Measurements from ENCODE around the gene SNORC.

Gene SNORC

DNA sequence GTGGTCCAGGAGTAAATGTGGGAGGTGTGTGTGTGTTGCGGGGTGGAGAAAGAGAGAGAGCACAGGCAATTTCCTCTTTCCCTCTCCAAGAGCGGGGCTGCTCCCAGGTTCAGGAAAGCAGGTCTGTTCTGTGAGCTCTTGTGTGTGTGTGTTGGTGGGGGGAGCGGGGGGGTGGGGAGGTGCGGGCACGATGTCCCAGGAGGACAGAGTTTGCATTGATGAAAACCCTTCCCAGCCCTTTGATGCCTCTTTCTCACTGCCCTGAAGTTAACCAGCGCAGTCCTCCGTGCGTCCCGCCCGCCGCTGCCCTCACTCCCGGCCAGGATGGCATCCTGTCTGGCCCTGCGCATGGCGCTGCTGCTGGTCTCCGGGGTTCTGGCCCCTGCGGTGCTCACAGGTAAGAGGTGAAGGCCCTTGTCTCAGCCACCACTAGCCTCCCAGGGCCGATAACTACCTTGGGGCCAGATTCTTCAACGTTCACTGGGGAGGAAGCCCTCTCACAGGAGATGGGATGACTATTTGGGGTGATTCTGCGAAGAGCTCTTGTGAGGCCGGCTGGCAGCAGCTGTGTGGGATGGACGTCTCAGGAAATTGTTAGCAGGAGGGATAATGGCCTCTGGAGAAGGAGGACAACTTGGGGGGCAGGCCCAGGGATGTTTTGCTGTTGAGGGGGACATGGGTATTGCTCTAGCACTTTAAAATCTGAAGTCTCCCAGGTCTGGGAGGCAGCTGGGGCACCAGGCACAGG, at the start of gene SNORC:
Gene SNORC, plus strand, starts transcription at position 247 of the 748 bp plus-strand sequence. Its CDS starts 78 bp downstream, at position 325.
- in situ Hi-C loops (cut with MboI; ENCODE audit: low sequenced_read_pairs) = loop anchor here (25.0 kb wide), 1 partner anchor 392 kb away; the partner anchor contains the start of gene ATG16L1

DNA sequence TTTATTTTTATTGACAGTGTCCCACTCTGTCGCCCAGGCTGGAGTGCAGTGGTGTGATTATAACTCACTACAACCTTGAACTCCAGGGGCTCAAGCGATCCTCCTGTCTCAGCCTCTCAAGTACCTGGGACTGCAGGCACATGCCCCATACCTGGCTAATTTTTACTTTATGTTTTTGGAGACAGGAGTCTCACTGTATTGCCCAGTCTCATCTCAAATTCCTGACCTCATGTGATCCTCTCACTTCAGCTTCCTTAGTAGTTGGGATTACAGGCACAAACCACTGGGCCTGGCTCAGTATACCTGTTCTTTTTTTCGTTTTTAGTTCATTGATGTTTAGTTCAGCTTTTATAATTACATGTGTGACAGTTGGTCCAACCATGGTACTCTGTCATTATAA, 40.1 kb upstream of the SNORC start:
- in situ Hi-C loops (cut with MboI; ENCODE audit: low sequenced_read_pairs) = no loop called here

DNA sequence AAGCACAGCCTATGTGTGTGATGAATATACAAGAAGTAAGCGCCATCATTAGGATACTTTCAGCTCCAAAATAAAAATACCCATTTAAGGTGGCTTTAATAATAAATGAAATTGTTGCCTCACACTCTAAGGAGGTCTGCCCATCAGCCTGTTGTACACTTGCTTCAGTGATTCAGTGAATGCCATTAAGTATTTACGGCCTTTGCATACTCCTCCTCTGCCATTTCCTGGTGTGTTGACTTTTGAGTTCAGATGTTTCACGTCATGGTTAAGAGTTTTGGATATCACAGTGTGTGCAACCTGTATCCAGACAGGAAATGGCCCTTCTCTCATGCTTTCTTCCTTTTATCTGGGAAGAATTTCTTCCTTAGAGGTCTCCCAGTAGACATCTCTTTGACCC, 38.6 kb upstream of the SNORC start:
- in situ Hi-C loops (cut with MboI; ENCODE audit: low sequenced_read_pairs) = no loop called here

DNA sequence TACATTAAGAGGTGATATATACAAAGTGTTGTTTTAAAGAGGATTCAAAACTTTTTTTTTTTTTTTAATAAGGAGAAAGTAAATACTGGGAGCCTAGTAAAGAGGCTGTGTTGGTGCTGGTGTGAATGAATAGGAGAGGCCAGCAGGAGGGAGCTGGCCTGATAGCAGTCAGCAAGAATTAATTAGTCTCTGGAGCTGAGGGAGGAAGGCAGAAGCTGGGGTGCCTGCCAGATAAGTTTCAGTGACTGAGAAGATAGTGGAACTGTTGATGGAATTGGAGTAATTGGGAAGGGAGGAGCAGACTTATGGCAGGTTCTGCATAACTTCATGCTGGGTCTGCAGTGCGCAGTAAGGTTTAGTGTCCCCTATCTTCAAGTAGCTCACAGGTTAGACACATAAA, 36.2 kb upstream of the SNORC start:
- in situ Hi-C loops (cut with MboI; ENCODE audit: low sequenced_read_pairs) = no loop called here

DNA sequence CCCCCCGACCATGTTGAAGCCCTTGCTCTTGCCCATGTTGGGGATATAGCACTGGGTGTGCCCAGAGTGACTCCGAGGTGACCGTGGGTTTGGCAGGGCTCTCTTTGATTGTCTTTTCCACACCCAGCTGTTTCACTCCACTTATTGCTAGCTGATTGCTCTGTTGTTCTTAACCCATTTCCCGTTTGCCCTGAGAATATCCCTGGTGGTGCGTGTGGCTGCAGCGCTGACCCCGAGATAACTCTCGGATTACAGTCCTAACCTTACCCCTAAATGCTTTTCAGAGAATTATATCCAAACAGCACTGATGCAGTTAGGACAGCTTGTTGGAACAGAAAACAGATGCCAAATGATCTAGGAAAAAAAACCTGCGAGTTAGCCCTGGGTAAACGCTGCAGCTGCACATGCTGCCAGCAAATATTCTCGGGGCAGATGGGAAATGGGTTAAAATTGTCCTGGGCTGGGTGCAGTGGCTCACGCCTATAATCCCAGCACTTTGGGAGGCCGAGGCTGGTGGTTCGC, 34.3 kb upstream of the SNORC start:
- in situ Hi-C loops (cut with MboI; ENCODE audit: low sequenced_read_pairs) = no loop called here

DNA sequence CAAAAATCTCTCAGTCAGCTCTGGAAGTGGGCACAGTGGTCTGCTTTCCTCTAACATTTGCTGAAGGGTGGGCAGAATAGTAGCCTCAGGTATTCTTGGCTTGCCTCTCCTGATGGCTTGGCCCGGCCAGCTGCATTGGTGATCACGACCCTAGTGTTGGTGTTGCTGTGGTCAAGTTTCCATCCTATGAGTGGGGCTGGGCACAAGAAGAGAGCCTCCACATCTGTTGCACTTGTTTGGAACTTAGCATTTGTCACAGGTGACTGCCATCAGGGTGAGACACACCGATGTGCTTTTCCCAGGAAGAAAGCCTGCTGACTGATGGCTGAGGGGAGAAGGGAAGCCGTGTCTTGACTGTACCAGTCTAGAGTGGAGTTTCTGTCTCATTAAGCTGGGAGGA, 33.1 kb upstream of the SNORC start:
- in situ Hi-C loops (cut with MboI; ENCODE audit: low sequenced_read_pairs) = no loop called here

DNA sequence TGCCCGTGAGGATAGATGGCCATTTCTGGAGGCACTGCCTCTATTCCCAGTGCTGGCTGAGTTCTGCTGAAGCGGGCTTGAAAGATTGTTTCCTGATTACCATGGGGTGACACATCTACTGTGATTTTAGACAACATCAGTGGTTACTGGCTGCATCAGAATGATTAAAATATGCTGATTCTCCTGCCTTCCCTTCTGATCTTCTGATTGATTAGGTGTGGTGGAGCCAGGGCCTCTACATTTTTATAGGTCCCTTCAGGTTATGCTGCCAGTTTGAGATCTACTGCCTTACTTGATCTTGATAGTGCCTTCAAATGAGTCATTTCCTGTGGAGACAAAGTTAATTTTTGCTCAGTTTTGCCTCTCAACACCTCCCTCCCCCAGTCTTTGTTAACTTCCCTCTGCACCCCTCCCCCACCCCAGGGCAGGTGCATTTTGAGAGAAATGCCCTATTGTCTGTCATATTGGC, 31.6 kb upstream of the SNORC start:
- in situ Hi-C loops (cut with MboI; ENCODE audit: low sequenced_read_pairs) = no loop called here

DNA sequence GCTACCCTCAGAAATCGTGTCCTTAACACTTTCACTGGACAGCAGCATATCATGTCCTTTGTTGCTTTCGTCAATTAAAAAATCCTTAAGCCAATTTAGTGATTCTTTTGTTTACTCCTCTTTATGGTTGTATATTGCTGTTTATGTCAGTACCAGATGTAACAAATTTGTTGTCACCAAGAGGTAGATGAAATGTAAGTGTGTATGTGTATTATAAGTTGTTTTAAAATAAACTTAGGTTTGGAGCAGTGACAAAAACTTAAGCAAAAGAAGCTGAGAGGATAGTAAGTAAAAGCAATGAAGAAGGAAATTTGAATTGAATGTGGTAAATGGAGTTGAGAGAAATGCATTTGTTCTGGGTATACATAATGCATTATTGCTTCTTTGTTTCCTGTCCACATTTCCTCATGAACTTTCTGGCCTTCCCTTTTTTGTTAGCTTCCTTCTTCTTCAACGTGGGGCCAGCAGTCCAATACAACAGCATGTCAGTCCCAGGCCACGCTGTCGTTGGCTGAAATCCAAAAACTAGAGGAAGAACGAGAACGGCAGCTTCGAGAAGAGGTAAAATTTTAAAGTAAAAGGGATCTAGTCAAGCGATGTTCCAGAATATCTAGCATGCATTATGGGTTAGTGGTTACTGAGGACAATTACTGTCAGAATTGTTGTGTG, 30.5 kb upstream of the SNORC start:
- in situ Hi-C loops (cut with MboI; ENCODE audit: low sequenced_read_pairs) = no loop called here

DNA sequence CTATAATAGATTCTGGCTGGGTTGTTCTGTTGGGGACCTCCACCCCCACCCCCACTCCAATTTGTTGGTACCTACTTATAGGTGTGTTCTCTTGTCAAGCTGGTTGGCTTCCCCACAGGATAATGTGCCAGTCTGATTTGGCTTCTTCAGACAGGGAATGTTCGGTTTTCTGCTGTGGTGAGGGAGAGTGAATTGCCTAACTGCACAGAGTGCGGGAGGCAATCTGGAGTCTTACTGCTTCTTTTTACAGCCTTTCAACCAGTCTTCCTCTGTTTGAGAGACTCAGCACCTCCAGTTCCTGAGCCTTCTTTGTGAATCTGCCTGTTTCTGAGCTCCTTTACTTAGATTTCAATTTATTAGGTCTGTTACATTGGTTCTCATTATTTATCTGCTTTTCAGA, 27.4 kb upstream of the SNORC start:
- in situ Hi-C loops (cut with MboI; ENCODE audit: low sequenced_read_pairs) = no loop called here

DNA sequence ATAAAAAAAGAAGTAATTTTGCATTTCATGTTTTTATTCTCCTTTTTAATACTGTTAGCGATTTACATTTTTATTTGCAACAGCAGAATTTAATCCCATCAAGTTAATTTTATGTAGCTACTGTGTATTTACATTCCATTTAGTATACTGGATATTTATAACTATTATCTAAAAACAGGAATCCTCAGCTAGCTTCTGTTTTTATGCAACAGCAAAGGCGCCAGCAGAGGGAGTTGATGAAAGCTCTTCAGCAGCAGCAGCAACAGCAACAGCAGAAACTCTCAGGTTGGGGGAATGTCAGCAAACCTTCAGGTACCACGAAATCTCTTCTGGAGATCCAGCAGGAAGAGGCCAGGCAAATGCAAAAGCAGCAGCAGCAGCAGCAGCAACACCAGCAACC, 26.2 kb upstream of the SNORC start:
- in situ Hi-C loops (cut with MboI; ENCODE audit: low sequenced_read_pairs) = no loop called here

DNA sequence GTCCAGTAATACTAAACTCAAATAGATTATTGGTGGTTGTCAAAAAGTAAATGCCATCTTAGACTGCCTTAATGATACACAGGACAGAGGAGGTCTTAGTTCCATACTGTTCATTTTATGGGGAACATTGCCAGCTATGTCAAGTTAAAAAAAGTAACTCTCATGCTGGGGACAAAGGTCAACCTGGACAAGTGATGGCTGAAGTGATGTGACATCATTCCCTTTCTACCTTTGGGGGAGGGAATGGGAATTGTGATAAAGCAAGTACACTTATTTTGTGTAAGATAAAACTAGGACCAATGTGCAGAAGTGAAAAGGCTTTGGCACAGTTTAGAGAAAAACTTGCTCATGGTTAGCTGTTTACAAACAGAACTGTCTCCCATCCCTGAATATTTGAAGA, 24.0 kb upstream of the SNORC start:
- in situ Hi-C loops (cut with MboI; ENCODE audit: low sequenced_read_pairs) = no loop called here

DNA sequence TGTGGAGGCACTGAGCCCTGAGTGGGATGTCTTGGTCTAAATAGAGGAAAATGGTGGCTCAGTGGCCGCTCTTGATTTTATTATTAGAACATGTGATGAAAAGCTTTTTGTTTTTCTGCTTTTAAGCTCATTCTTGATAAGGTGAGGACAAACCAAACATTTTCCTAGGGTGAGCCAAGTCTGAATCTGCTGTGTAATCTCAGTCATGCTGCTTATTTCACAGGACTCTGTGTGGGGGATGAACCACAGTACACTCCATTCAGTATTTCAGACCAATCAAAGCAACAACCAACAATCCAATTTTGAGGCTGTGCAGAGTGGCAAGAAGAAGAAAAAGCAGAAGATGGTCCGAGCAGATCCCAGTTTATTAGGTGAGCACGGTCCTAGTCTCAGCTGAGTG, 20.0 kb upstream of the SNORC start:
- in situ Hi-C loops (cut with MboI; ENCODE audit: low sequenced_read_pairs) = loop anchor here (25.0 kb wide), 1 partner anchor 412 kb away; the partner anchor contains the start of gene ATG16L1

DNA sequence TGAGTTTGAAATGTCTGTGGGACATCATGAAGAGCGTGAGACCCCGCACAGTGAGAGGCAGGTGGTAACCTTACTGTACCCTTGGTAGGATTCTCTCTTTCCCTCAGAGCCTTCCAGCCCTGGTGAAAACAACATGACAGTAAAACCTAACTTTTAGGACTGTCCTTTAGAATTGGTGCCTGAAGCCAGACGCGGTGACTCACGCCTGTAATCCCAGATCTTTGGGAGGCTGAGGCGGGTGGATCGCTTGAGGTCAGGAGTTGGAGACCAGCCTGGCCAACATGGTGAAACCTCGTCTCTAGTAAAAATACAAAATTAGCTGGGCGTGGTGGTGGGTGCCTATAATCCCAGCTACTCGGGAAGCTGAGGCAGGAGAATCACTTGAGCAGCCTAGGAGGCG, 18.0 kb upstream of the SNORC start:
- in situ Hi-C loops (cut with MboI; ENCODE audit: low sequenced_read_pairs) = loop anchor here (25.0 kb wide), 1 partner anchor 410 kb away; the partner anchor contains the start of gene ATG16L1

DNA sequence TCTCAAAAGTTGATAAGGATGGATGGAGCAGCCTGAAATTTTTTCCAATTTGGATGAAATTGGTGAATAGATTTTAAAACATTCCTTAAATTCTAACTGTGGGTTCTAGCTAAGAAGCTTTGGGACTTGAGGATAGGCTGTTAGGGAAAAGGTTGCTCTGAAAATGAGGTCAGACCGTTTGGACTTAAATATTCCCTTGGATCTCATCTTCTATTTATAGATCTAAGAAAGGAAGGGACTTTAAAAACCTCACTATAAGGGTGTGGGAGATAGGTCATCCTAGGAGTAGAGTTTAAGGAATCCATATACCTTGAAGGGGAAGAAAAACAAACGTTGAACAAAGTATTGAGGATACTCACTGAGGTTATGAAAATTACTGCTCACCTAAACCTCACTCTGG, 17.4 kb upstream of the SNORC start:
- in situ Hi-C loops (cut with MboI; ENCODE audit: low sequenced_read_pairs) = loop anchor here (25.0 kb wide), 1 partner anchor 410 kb away; the partner anchor contains the start of gene ATG16L1

DNA sequence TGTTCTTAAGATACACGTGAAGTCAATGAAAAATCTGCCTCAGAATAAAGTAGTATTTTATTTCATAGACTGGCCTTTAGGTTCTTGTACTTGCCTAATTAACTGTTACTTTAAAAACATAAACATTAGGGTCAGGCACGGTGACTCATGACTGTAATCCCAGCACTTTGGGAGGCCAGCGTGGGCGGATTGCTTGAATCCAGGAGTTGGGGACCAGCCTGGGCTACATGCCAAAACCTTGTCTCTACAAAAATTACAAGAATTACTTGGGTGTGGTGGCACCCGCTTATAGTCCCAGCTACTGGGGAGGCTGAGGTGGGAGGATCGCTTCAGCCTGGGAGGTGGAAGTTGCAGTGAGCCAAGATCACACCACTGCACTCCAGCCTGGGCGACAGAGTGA, 16.0 kb upstream of the SNORC start:
- in situ Hi-C loops (cut with MboI; ENCODE audit: low sequenced_read_pairs) = loop anchor here (25.0 kb wide), 1 partner anchor 408 kb away; the partner anchor contains the start of gene ATG16L1

DNA sequence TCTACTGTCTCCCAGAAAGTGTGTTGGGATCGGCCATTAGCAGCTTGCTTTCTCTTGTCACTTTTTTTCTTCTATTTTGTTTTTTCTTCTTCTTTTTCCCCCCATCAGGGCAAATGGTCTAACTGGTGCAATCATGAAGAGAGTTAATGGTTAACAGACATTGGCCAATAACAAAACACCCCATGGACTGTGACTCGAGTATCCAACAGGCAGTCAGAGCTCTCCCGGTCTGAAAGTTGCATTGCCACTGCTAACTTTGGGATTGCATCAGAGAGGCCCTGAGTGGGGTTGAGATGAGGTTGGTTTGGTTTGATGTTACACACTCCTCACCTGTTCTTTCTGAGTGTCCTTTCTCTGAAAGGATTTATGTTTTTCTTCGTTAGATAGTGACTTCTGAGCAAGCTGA, 12.9 kb upstream of the SNORC start:
- in situ Hi-C loops (cut with MboI; ENCODE audit: low sequenced_read_pairs) = loop anchor here (25.0 kb wide), 1 partner anchor 405 kb away; the partner anchor contains the start of gene ATG16L1

DNA sequence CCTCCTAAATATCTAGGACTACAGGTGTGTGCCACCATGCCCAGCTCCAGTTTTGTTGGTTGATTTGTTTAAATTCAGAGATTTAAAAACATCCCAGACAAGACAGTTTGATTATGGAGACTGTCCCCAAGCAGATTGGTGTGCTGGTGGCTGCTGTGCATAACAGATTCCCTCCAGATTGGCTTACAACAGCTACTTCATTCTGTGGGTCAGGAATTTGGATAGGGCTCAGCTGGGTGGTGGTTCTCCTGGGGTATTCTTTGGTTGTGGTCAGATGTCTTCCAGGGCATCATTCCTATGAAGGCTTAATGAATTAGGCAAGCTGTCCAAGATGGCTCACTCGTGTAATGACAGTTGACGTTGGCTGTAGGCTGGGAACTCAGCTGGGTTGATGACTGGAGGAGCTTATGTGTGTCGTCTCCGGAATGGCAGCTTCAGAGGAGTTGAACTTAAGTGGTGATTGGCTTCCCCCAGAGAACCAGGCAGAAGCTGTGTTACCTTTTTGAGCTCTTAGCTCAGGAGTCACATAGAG, 10.6 kb upstream of the SNORC start:
- in situ Hi-C loops (cut with MboI; ENCODE audit: low sequenced_read_pairs) = loop anchor here (25.0 kb wide), 1 partner anchor 403 kb away; the partner anchor contains the start of gene ATG16L1

DNA sequence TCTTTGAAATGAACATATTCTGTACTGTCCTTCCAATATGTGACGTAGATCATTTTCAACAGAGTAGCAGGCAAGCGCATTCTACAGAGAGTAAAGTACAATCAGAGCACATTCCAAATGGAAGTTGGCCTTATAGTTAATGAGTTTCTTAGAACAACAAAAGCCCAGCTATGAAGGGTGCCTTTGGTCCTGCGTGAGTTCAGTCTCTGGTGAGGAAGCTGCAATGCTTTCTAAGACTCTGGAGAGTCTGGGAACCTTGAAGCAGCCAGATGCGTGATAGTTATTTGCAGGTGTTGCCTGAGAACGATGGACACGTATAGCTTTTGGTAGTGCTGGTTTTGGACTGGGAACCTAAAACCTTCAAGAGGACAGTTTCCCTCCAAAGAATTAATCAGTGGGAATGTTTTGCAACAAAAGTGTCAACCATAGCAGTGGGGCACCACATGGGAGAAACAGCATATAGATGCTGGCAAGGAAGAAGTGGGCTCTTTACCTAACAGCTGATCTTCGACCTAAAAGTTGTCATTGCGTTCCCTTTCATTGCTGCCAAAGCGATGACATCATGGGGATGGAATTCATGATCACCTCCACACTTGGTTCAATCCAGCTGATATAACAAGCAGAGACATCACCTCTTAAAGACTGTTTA, 9.3 kb upstream of the SNORC start:
- in situ Hi-C loops (cut with MboI; ENCODE audit: low sequenced_read_pairs) = loop anchor here (25.0 kb wide), 1 partner anchor 402 kb away; the partner anchor contains the start of gene ATG16L1

DNA sequence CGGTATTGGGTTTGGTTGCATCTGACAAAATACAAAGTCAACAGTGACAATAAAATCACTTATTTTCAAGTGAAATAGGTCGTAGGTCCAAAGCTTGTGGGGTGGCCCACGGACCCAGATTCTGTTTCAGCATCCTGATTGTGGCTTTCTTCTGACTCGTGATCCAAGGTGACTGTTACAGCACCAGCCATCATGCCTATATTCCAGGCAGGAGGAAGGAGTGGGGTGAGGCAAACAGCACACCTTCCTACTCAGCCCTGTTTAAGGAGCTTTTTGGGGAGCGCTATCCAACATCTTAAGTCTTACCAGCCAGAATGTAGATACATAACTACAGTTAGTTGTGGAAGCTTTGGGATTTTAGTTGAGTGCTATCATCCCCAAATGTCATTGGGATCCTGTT, 8.7 kb upstream of the SNORC start:
- in situ Hi-C loops (cut with MboI; ENCODE audit: low sequenced_read_pairs) = loop anchor here (25.0 kb wide), 1 partner anchor 401 kb away; the partner anchor contains the start of gene ATG16L1

DNA sequence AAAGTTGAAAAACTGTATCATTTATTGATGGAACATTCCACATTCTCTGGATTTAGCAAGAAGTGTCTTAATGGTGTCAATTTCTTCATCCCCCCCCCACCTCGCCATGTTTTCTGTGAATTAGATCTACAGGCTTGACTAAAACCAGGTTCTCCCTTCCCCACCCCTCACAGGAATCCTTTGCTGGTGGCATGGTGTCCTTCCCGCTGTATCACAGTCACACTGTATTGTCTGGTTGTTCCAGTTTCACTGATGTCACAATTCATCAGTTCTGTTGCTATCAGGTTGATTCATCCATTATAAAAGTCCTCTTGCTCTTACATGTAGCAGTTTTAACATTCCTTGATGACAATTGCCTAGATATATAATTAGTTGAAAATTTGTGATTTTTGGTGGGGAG, 6.1 kb upstream of the SNORC start:
- in situ Hi-C loops (cut with MboI; ENCODE audit: low sequenced_read_pairs) = loop anchor here (25.0 kb wide), 1 partner anchor 398 kb away; the partner anchor contains the start of gene ATG16L1

Data from HL-60/S4 treated with retinoic acid at 250 ng/mL for 4 days and 3 days (cell line).